Suppressor macrophage treated with lipopolysaccharide for 4 hours (primary cell): ENCODE data around the gene OLIG1.
A peak's percentile ranks its signal among the peaks of the same experiment; 100 is the strongest.

Source experiments
- DNase-seq: peaks from one replicate; pipeline ENCODE4 v3.0.0-alpha.2; 2020

OLIG1 gene

DNA sequence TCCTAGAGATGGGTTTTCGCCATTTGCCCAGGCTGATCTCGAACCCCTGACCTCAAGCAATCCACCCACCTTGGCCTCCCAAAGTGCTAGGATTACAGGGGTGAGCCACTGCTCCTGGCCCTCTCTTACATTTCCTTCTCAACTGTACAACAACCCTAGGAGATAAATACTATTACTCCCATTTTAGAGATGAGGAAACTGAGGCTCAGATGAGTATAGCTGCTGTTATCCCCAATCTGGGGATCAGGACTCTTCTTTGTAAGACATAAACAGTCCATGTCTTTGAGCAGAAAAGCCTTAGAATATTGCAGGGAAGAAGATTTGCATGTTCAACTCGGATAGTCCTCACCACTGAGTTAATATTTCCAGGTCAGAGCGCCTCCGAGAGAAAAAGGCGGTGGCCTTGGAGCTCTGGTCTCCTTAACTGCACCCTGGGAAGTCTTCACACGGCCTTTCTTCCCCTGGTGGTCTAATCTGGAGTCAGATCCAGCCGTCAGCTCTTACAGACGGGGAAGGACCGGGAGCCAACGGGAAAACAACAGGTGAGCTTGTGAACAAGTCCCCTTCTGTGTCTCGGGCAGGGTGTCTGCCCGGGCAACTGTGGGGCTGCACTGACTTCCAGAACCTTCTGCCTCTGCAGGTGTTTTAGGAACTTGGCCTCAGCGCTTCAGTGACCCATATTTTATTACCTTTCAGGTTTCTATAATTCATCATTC is 5.9 kb upstream of the OLIG1 start:
- DNase-seq: no peak

GRCh38 chr21:33064623-33065390 is 5.1 kb upstream of the OLIG1 start:
- no peak for DNase-seq

- DNase-seq: no peak
Measured at GRCh38 chr21:33067043-33067442, 2.9 kb upstream of the OLIG1 start.

GRCh38 chr21:33067457-33067856 is 2.5 kb upstream of the OLIG1 start:
- DNase-seq: no peak

DNA sequence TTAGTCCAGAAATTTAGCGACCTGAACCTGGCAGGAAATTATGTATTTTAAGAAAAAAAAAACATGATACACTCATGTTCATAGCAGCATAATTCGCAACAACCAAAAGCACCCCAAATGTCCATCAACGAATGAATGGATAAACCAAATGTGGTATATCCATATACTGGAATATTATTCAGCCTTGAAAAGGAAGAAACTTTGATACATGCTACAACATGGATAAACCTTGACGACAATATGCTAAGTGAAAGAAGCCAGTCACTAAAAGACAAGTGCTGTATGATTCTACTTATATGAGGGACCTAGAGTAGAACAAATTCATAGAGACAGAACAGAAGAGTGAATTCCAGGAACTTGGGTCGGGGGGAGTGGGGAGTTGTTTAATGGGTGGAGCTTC is 698 bp upstream of the OLIG1 start:
- no peak for DNase-seq

GRCh38 chr21:33069645-33069993 is 322 bp upstream of the OLIG1 start:
- DNase-seq: no peak

GRCh38 chr21:33070744-33070997 is 730 bp downstream of the OLIG1 start:
- no peak for DNase-seq

DNA sequence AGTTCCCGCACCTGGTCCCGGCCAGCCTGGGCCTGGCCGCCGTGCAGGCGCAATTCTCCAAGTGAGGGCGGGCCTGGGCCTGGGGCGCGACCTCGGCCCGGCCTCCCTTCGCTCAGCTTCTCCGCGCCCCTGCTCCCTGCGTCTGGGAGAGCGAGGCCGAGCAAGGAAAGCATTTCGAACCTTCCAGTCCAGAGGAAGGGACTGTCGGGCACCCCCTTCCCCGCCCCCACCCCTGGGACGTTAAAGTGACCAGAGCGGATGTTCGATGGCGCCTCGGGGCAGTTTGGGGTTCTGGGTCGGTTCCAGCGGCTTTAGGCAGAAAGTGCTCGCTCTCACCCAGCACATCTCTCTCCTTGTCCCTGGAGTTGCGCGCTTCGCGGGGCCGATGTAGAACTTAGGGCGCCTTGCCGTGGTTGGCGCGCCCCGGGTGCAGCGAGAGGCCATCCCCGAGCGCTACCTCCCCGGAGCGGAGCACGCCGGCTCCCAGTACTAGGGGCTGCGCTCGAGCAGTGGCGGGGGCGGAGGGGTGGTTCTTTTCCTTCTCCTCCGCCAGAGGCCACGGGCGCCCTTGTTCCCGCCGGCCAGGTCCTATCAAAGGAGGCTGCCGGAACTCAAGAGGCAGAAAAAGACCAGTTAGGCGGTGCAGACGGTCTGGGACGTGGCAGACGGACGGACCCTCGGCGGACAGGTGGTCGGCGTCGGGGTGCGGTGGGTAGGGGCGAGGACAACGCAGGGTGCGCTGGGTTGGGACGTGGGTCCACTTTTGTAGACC is 1.2 kb downstream of the OLIG1 start:
- DNase-seq: no peak

- DNase-seq: peak; percentile 33
Measured at GRCh38 chr21:33071770-33072306, 1.9 kb downstream of the OLIG1 start.

DNA sequence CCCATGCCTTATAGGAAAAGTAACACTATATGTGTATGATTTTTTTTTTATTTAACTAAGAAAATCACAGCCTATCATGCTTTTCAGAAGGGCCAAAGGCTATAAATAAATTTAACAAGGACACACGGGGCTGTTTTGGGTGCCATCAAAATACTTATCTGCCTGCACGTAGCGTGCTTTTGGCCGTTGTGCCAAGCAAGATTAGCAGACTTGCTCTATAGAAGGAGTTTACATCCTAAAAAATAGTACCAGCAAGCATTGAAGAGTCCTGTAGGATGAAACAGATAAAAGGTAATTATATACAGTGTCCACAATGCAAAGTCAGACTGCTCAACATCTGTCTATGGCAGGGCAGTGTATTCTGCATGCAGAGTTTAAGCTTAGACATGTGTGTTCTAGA is 3.7 kb downstream of the OLIG1 start:
- no peak for DNase-seq

DNA sequence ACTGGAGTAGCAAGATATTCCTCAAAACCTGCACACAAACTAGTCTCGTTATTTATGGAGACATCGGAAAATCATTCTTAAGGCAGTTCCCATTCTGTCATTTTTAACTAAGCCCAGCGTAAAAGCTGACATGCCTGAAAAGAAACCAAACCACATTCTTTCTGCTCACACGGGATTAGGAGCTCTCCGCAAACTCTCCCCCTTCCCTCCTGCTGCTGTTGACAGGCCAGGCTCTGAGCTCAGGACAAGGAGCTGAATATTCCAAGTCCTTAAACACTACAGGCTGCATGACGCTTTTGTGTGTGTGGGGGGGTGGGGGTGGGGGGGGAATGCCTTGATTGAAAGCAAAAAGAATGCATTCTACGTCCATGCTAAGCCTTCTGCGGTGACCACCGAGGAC is 5.2 kb downstream of the OLIG1 start:
- DNase-seq: no peak

DNA sequence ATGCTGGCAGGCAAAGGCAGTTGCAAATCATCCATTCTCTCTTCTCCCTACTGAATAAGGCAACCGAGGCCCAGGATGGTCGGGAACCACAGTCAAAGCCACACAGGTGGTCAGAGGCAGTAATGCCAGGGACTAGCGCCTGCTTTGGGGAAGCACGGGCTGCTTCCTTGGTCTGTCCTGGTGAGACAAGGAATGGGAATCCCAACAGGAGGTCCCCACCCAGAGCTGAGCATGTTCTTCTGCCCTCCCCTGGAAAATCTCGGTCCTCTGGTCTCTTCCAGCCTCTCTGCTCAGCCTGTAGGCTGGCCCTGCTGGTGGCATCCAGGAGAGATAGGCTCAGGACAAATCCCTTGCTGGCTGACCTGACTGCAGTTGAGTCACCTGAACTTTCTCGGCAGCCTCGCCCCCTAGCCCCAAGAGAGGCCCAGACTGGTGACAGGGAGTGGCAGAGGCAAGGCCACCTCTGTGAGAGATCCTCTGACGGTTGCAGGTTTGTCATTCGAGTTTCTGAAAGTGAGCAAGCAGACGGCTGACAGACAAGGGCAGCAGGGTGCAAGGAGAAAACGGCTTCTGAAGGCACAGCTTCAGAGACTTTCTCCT is 5.8 kb downstream of the OLIG1 start:
- no peak for DNase-seq

- DNase-seq: no peak
Measured at GRCh38 chr21:33076600-33077329, 6.8 kb downstream of the OLIG1 start.

GRCh38 chr21:33078907-33079582 is 9.1 kb downstream of the OLIG1 start:
- DNase-seq: peak; percentile 77

- no peak for DNase-seq
Measured at GRCh38 chr21:33080376-33080775, 10.4 kb downstream of the OLIG1 start.

DNA sequence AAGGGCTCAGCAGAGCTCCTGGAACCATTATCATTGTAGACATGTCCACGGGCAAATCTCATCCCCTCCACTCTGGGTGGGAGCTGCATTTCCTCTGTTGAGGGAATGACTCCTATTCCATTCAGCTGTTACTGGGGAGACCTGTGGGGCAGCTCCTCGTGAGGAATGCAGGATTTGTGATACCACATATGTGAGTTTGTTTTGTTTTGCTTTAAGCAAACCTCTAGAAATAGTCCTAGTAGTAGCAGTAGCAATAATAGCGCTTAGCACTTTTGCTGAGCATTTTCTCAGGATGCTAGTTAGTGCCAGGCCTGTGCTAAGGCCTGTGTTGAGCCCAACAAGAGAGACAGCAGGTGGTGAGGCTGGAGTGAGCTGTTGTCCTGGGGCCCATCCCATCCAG is 10.8 kb downstream of the OLIG1 start:
- no peak for DNase-seq

GRCh38 chr21:33088384-33088783 is 18.4 kb downstream of the OLIG1 start:
- no peak for DNase-seq

DNA sequence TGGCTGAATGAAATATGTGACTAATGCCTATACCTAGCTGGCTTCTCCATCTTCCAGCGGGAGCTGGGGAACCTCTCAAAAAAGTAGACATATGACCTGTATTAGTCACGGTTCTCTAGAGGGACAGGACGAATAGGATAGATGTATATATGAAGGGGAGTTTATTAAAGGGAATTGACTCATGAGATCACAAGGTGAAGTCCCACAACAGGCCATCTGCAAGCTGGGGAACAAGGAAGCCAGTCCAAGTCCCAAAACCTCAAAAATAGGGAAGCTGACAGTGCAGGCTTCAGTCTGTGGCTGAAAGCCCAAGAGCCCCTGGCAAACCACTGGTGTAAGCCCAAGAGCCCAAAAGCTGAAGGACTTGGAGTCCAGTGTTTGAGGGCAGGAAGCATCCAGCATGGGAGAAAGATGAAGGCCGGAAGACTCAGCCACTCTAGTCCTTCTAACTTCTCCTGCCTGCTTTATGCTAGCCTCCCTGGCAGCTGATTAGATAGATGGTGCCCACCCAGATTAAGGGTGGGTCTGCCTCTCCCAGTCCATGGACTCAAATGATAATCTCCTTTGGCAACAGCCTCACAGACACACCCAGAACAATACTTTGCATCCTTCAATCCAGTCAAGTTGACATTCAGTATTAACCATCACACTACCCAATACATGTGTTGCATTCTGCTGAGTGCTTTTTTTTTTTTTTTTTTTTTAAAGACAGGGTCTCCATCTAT is 19.6 kb downstream of the OLIG1 start:
- peak; percentile 80 for DNase-seq

- peak; percentile 44 for DNase-seq
Measured at GRCh38 chr21:33096426-33096825, 26.5 kb downstream of the OLIG1 start.

- no peak for DNase-seq
Measured at GRCh38 chr21:33099131-33099530, 29.2 kb downstream of the OLIG1 start.

DNA sequence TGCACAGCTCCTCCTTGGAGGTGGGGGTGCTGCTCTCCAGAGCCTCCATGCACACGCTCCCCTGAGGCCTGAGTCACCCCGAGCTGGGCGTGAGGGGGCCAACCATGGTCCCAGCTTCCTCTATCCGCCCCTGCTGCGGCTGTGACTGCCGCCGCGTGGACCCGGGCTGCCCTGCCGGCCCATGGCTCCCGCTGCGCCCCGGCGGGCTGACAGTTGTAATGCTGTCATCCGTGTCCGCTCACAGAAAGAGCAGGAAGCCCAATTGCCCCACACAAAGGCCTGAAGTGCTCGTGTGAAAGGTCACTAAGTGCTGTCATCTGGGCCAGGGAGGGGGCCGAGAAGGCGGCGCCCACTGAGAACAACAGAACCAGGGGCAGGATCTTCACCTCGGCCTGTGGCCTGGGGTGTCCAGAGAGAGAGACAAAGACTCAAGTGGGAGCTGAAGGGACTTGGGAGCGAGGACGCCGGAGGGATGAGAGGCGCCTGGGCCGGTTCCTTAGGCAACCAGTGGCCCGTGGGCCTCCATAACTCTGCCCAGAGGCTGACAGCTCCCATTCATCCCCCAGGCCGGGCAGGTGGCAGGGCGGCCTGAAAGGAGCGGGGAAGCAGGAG is 31.5 kb downstream of the OLIG1 start:
- peak; percentile 84 for DNase-seq
